Hematopoietic multipotent progenitor cell treated with erythropoietin and hydrocortisone succinate and interleukin-3 and kit ligand, for 15 days (in vitro differentiated cells): ENCODE results near the gene OR56B4.

Source experiments
- DNase-seq: peaks from one replicate; pipeline ENCODE4 v3.0.0-alpha.2; 2015; ENCODE audit warnings: low spot score

OR56B4 gene

GRCh38 chr11:6151117-6151516 is 43.6 kb downstream of the OR56B4 start:
- no peak for DNase-seq

- no peak for DNase-seq
Measured at GRCh38 chr11:6152126-6152525, 44.6 kb downstream of the OR56B4 start.

- no peak for DNase-seq
Measured at GRCh38 chr11:6156628-6157359, 49.3 kb downstream of the OR56B4 start.
